NCI-H524 treated with DMSO at 0.1 percent for 48 hours (cell line): ENCODE results near the gene POU2F1.
"Not testable (repeated sequence)": the region's sequence is repeated elsewhere in the genome, so short reads cannot be mapped to it uniquely, and the experiment has no call there.

Source experiments
- DNase-seq: peaks from one replicate; lab custom pipeline; 2025; lab: John Stamatoyannopoulos, UW

POU2F1 gene

GRCh38 chr1:167205306-167206050, 15.2 kb upstream of the POU2F1 start:
- not testable (repeated sequence) for DNase-seq

GRCh38 chr1:167206166-167206835, 14.4 kb upstream of the POU2F1 start:
- no peak for DNase-seq

GRCh38 chr1:167207940-167208623, 12.6 kb upstream of the POU2F1 start:
- no peak for DNase-seq

- DNase-seq, result no peak
Observed at GRCh38 chr1:167208624-167208976, 12.1 kb upstream of the POU2F1 start.

GRCh38 chr1:167209044-167209443, 11.6 kb upstream of the POU2F1 start:
- no peak for DNase-seq

GRCh38 chr1:167210966-167211674, 9.6 kb upstream of the POU2F1 start:
- no peak for DNase-seq

GRCh38 chr1:167212025-167212424, 8.7 kb upstream of the POU2F1 start:
- DNase-seq, result no peak

- no peak for DNase-seq
Observed at GRCh38 chr1:167216809-167217208, 3.9 kb upstream of the POU2F1 start.

- no peak for DNase-seq
Observed at GRCh38 chr1:167219194-167219593, 1.5 kb upstream of the POU2F1 start.

- DNase-seq, result peak; percentile 89
Observed at GRCh38 chr1:167219646-167220536, 795 bp upstream of the POU2F1 start.

GRCh38 chr1:167221126-167221737, 546 bp downstream of the POU2F1 start:
- DNase-seq, result no peak

GRCh38 chr1:167221738-167222610, 1.3 kb downstream of the POU2F1 start:
- peak; percentile 28 for DNase-seq

GRCh38 chr1:167223144-167224103, 2.7 kb downstream of the POU2F1 start:
- no peak for DNase-seq

GRCh38 chr1:167224734-167225235, 4.1 kb downstream of the POU2F1 start:
- DNase-seq, result not testable (repeated sequence)

- DNase-seq, result no peak
Observed at GRCh38 chr1:167225920-167226319, 5.2 kb downstream of the POU2F1 start.

GRCh38 chr1:167227934-167228378, 7.3 kb downstream of the POU2F1 start:
- DNase-seq, result no peak

- no peak for DNase-seq
Observed at GRCh38 chr1:167229719-167230385, 9.2 kb downstream of the POU2F1 start.

- peak; percentile 40 for DNase-seq
Observed at GRCh38 chr1:167230437-167230836, 9.8 kb downstream of the POU2F1 start.
